Liver (tissue), 3 donors: ENCODE results near the gene RAET1G.

ENCODE experiments used
- ATF3 ChIP-seq: IDR thresholded peaks from 2 replicates; pipeline ENCODE4 v1.6.1; 2016; ENCODE audit warnings: antibody characterized with exemption
- EGR1 ChIP-seq, 2 donors: IDR thresholded peaks; 2 replicates each; pipeline ENCODE4 v1.6.1; 2016 to 2018; ENCODE audit warnings: antibody characterized with exemption in 2 of 2, low read depth in 2 of 2
- FOXA1 ChIP-seq: IDR thresholded peaks from 2 replicates; pipeline ENCODE4 v1.6.1; 2016; ENCODE audit warnings: antibody characterized with exemption
- GABPA ChIP-seq, 2 donors: IDR thresholded peaks in 1 of 2; conservative IDR thresholded peaks in 1 of 2; 2 replicates each; pipeline ENCODE4 v1.6.1; 2016; ENCODE audit warnings: antibody characterized with exemption in 2 of 2, mild to moderate bottlenecking in 1 of 2, moderate library complexity in 1 of 2
- HNF4A ChIP-seq, 2 donors: conservative IDR thresholded peaks; 2 replicates each; pipeline ENCODE4 v1.6.1; 2016; ENCODE audit warnings: antibody characterized with exemption in 2 of 2, mild to moderate bottlenecking in 2 of 2
- JUND ChIP-seq, 2 donors: IDR thresholded peaks; 2 replicates each; pipeline ENCODE4 v1.6.1; 2016; ENCODE audit warnings: antibody characterized with exemption in 2 of 2
- RXRA ChIP-seq, 2 donors: IDR thresholded peaks; 2 replicates each; pipeline ENCODE4 v1.6.1; 2017 to 2018; ENCODE audit warnings: antibody characterized with exemption in 2 of 2, mild to moderate bottlenecking in 1 of 2
- SP1 ChIP-seq: IDR thresholded peaks from 2 replicates; pipeline ENCODE4 v1.6.1; 2018; ENCODE audit warnings: antibody characterized with exemption, mild to moderate bottlenecking
- TAF1 ChIP-seq: conservative IDR thresholded peaks from 2 replicates; pipeline ENCODE4 v1.6.1; 2016; ENCODE audit warnings: antibody characterized with exemption, mild to moderate bottlenecking
- YY1 ChIP-seq: IDR thresholded peaks from 2 replicates; pipeline ENCODE4 v1.6.1; 2016; ENCODE audit warnings: antibody characterized with exemption, mild to moderate bottlenecking
- TF ChIP-seq, protein P1 (sequence below): IDR thresholded peaks from 2 replicates; pipeline ENCODE4 v1.6.1; 2016; ENCODE audit warnings: antibody characterized with exemption, mild to moderate bottlenecking
- TF ChIP-seq, protein P2 (sequence below): fragments of 150-350 bp; IDR thresholded peaks from 2 replicates; pipeline ENCODE4 v1.5.1; 2017; ENCODE audit warnings: improper control_type of control experiment, low read depth, low read length; ENCODE audit not compliant: missing input control
- TF ChIP-seq, protein P3 (sequence below): IDR thresholded peaks from 2 replicates; pipeline ENCODE4 v1.6.1; 2016; ENCODE audit warnings: antibody characterized with exemption
- donor health status: healthy.
- donor health status: healthy.

DNA sequence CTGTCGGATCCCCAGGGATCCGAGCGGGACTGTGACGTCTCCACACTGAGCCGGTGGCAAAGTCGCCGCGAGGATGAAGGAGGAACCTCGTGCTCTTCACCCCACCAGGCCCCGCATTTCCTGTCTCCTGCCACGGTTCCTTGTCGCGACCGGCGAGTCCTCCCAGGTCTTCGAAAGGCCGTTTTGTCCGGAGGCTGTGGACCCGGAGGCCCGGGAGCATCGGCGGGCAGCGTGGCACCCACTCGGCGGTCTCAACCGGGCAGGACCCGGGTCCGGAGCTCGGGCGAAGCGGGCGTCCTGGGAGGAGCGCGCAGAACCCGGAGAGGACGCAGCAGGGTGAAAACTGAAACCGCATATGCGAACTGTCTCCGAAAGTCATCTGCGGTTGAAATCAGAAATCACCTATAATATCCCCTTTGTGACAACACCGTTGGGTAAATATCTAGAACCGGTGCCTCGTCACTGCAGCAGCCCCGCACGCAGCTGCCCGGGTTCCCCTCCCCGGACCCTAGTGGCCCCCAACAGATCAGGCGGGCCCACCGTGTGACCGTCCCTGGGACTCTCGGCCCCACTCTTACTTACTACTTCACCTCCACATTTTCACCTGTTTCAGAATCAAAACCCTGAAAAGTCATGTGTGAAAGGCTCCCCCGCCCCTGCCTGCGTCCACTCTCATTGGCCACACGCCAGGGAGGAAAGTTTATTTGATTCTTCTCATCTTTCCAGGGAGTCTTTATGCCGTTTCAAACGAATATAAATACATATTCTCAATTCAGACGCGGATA lies 15.8 kb upstream of the RAET1G start:
- TF ChIP-seq, protein P1, sequence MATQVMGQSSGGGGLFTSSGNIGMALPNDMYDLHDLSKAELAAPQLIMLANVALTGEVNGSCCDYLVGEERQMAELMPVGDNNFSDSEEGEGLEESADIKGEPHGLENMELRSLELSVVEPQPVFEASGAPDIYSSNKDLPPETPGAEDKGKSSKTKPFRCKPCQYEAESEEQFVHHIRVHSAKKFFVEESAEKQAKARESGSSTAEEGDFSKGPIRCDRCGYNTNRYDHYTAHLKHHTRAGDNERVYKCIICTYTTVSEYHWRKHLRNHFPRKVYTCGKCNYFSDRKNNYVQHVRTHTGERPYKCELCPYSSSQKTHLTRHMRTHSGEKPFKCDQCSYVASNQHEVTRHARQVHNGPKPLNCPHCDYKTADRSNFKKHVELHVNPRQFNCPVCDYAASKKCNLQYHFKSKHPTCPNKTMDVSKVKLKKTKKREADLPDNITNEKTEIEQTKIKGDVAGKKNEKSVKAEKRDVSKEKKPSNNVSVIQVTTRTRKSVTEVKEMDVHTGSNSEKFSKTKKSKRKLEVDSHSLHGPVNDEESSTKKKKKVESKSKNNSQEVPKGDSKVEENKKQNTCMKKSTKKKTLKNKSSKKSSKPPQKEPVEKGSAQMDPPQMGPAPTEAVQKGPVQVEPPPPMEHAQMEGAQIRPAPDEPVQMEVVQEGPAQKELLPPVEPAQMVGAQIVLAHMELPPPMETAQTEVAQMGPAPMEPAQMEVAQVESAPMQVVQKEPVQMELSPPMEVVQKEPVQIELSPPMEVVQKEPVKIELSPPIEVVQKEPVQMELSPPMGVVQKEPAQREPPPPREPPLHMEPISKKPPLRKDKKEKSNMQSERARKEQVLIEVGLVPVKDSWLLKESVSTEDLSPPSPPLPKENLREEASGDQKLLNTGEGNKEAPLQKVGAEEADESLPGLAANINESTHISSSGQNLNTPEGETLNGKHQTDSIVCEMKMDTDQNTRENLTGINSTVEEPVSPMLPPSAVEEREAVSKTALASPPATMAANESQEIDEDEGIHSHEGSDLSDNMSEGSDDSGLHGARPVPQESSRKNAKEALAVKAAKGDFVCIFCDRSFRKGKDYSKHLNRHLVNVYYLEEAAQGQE = no peak
- TF ChIP-seq, protein P2, sequence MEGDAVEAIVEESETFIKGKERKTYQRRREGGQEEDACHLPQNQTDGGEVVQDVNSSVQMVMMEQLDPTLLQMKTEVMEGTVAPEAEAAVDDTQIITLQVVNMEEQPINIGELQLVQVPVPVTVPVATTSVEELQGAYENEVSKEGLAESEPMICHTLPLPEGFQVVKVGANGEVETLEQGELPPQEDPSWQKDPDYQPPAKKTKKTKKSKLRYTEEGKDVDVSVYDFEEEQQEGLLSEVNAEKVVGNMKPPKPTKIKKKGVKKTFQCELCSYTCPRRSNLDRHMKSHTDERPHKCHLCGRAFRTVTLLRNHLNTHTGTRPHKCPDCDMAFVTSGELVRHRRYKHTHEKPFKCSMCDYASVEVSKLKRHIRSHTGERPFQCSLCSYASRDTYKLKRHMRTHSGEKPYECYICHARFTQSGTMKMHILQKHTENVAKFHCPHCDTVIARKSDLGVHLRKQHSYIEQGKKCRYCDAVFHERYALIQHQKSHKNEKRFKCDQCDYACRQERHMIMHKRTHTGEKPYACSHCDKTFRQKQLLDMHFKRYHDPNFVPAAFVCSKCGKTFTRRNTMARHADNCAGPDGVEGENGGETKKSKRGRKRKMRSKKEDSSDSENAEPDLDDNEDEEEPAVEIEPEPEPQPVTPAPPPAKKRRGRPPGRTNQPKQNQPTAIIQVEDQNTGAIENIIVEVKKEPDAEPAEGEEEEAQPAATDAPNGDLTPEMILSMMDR = no peak
- TF ChIP-seq TAF1 = no peak
- TF ChIP-seq ATF3 = no peak
- no peak for TF ChIP-seq YY1
- no peak for TF ChIP-seq SP1
- TF ChIP-seq GABPA (IDR thresholded peaks at IDR 0.05 in 1 of 2, conservative IDR thresholded peaks at IDR 0.05 in 1 of 2) = no peak
- no peak for TF ChIP-seq JUND (IDR thresholded peaks at IDR 0.05)
- TF ChIP-seq RXRA (IDR thresholded peaks at IDR 0.05) = no peak
- TF ChIP-seq, protein P3, sequence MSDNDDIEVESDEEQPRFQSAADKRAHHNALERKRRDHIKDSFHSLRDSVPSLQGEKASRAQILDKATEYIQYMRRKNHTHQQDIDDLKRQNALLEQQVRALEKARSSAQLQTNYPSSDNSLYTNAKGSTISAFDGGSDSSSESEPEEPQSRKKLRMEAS = no peak
- TF ChIP-seq HNF4A (conservative IDR thresholded peaks at IDR 0.05) = no peak
- no peak for TF ChIP-seq EGR1 (IDR thresholded peaks at IDR 0.05; ENCODE audit: low read depth in 2 of 2)
- TF ChIP-seq FOXA1 = no peak
